ENCODE data around the gene CNTNAP5.

DNA sequence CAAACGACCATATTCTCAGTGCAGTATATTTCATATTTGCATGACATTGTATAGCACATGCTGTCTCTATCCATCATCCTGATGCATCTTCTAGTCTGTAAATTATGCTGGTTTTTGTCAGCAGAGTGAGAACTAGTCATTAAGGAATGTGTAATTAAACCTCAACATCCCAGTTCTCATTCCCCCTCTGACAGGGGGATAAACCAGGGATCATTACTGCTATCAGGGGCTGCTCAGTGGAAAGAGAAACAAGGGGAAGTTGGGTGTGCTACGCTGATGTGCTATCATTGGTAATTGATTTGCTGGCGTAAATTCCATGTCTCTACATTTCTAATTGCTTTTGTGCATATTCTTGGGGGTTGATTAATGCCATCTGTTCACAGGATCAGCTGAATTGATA, 7.7 kb downstream of the CNTNAP5 start:
- TF ChIP-seq POLR2A (IDR thresholded peaks at IDR 0.05) (no peak), POLR2AphosphoS5 (IDR thresholded peaks at IDR 0.05) (no peak)
